HG03097 (cell line): ENCODE results near the gene TTC9B.

ENCODE experiments used
- ATAC-seq: cut with Tn5 transposase; IDR thresholded peaks from one replicate; pipeline ENCODE4 v1.9.1; 2021; ENCODE audit not compliant: unreplicated experiment, low FRiP score

The TTC9B gene

DNA sequence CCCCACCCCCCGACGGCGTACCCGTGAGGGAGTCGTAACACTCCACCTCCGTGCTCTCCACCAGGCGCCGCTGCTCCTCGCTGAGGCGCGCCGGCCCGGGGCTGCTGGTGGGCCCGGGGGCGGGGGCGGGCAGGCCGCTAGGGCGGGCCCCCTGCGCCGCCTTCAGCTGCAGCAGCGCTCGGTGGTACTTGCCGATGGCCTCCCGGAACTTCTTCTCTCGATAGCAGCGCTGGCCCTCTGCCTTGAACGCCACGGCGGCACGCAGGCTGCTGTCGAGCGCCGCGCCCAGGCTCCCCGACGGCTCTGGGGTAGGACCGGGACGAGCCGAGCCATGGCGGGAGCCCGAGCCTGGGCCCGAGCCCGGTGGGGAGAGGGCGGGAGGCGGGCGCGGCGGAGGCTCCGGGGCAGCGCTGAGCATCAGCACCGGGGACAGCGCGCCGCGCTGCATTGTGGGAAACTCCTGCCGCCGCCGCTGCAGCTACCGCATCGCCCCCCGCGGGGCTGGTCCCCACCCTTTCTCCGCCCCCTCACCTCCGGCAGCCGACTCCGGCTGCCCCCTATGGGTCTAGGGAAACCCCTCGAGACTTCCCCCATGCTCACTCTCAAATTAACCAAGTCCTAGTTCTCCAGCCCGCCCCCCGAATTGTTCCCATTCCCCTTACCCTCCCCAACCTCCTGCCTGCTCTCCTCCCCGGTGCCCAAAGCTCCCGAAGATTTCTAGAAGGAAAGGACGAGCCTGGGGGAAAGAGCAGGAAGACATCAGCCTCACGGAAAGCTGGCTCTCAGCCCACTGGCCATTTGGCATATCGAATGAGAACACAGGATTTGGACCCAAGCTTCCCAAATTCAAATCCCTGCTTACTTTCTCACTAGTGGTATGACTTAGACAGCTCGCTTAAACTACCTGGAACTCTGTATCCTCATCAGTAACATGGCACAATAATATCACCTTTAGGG, at the start of gene TTC9B:
TTC9B (minus strand) TSS at position 451 of the 957 bp plus-strand sequence; CDS start at position 448, 3 bp downstream.
- ATAC-seq, result no peak

DNA sequence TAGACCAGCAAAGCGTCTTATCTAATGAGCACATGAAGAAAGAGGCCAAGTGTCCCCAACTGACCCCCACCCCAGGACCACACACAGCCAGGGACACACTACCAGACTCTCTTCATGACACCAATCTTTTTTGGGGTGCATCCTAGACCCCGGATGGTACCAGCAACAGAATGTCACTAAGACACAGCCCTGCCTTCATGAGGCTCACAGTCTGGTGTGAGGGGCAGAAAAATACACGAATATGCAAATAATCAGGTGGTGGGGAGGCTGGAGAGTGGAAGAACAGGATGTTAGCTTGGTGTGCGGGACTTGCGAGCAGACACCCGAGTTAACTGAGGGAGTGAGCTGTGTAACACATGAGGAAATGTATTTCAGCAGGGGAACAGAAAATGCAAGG, 49.4 kb upstream of the TTC9B start:
- ATAC-seq, result no peak

- ATAC-seq, result no peak
Measured at GRCh38 chr19:40266912-40267600, 48.9 kb upstream of the TTC9B start.

DNA sequence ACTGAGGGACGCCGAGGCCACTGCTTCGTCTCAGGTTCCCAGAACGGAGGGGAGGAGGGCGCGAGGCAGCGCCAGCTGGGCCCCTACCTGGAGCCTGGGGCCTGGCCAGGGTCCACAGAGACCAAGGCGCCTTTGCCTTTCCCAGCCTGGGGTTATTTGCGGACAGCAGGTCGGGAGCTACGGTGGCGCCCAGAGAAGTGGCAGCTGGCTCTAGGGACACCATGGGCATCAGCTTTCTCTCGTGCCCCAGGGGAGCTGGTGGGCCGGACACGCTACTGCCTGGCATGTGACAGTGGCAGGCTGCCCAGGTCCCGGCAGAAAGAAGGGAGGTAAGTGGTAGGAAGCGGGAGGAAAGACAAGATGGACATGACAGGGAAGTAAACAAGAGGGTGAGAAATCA, 47.9 kb upstream of the TTC9B start:
- no peak for ATAC-seq

- no peak for ATAC-seq
Measured at GRCh38 chr19:40265763-40266099, 47.5 kb upstream of the TTC9B start.

GRCh38 chr19:40265055-40265762, 47.0 kb upstream of the TTC9B start:
- no peak for ATAC-seq

- no peak for ATAC-seq
Measured at GRCh38 chr19:40264314-40265054, 46.3 kb upstream of the TTC9B start.

DNA sequence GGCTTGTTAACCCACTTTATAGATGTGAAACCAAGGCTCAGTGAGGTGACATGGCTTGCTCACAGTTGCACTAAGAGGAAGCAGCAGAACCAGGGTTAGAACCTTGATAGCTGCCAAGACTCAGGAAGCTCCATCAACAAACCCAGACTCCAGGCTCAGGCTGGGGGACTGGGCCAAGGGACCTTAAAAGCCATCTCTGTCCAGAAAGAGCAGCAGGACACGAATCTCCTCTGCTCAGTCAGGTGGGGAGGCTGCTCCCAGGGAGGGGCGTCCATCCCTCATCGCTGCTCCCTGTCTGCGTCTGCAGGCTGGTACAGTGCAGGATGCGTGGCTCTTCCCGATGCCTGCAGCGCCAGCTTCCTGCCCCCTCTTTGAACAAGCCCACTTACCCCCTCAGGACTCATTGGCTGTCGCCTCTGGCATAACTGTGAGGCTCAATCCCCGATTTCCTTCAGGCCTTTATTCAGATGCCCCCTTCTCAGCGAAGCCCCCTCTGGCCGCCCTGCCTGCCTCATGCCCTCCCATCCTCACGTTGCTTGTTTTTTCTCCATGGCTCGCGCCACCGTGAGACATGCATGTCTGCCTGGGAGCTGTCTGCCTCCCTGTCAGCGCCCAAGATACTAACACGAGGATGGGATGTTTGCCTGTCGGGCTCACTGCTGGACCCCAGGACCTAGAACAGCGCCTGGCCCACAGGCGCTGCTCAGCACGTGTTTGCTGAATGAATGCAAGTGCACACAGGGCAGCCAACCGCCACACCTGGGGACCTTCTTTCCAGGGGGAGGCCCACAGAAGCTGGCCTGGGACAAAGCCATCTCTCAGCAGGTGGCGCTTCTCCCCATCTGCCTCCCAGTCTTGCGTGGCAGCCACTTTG, 45.5 kb upstream of the TTC9B start:
- ATAC-seq, result no peak

DNA sequence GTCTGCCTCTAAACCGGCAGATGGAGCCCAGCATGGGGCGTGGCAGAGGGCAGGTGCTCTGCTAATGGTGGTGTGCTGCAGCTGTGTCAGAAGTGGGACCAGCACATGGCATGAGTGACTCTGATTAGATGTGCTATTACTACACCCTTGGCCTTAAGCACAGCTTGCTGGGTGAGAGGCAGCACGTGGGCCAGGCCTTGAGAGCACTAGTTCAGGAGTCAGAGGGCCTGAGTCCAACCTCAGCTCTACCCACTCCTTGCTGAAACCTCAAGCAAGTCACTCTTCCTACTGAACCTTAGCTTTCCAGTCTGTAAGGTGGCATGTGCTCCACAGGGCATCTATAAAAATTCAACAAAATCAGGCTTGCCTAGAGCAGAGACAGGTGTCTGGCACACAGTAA, 44.2 kb upstream of the TTC9B start:
- no peak for ATAC-seq

GRCh38 chr19:40261631-40262030, 43.4 kb upstream of the TTC9B start:
- ATAC-seq, result no peak

- ATAC-seq, result no peak
Measured at GRCh38 chr19:40257096-40257517, 38.9 kb upstream of the TTC9B start.

GRCh38 chr19:40256512-40256911, 38.3 kb upstream of the TTC9B start:
- ATAC-seq, result no peak

DNA sequence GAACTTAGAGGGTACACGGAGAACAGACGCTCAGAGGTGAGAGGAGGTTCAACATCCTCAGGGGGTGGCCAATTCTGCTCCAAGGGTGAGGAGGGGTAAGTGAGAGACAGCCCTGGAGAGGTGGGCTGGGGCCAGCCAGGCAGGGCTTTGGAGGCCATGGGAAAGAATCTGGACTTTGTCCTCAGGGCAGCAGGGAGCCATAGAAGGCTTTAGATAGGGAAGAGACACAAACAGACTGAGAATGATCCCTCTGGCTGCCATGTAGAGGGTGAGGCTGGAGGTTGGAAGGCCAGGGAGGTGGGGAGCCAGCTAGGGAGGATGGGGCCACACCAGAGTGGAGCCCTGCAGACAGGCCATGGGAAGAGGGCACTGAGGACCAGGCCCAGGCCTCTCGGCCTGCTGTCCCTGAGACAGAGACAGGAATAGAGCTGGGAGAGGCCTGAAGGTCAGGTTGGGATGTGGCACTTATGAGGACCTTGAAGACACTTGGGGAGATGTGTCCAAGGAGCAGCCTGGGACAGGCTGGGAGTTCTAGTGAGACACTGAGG, 37.5 kb upstream of the TTC9B start:
- no peak for ATAC-seq

DNA sequence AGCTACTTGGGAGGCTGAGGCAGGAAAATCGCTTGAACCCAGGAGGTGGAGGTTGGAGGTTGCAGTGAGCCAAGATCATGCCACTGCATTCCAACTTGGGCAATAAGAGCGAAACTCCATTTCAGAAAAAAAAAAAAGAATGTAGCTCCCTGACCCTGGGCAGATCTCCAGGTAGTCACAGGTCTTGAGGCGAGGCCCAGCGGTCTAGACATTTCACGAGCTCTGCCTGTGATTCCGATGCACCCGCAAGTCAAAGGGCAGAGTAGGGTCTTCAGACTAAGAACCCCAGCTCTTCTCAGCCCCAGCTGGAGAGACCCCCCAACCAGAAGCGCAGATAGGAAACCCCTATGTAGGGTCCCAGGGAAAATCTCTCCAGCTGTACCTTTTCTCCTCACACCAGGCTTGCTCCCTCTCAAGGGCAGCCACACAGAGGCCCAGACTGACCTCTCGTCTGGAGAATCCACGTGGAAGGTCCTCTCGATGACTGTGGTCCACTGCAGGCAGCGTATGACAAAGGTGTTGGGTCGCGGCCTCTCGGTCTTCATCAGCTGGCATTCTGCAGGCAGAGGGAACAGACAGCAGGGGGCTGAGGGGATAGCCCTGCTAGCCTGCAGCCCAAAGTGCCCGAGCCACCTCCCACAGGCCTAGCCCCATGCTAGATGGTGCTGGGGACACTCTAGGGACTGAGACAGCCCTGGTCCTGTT, 36.7 kb upstream of the TTC9B start:
- ATAC-seq, result no peak

- ATAC-seq, result no peak
Measured at GRCh38 chr19:40253611-40254092, 35.5 kb upstream of the TTC9B start.

DNA sequence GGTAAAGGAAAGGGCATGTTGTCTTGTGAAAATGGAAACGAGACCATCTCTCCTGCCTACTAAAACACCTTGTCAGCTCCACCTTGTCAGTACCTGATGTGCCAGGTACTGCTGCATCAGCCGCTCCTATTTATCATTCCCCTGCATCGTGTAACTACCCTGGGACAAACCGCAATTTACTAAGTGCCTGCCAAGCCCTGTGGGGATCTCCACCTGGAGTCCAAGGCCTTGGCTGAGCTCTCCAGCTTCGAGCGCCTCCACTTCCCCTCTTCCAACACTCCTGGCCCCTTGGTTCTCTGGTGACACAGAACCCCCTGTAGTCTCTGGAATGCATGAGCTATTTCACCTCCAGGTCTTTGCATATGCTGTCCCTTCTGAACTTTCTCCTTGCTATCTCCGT, 34.2 kb upstream of the TTC9B start:
- ATAC-seq, result no peak

GRCh38 chr19:40251991-40252390, 33.8 kb upstream of the TTC9B start:
- no peak for ATAC-seq

DNA sequence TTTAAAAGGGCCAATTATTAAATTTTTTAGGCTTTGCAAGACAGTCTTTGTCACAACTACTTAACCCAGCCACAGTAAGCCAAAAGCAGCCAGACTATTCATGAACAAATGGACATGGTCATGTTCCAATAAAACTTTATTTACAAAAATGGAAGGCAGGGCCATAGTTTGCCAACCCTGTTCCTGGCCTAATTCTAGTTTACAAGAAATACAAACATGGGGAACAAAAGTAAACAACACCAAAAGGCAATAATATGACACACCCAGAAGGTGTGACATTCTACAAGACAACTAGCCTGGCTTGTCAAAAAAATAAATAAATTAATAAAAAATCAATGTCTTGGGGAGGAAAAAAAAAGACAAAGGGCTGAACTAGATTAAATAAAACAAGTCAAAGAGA, 33.1 kb upstream of the TTC9B start:
- no peak for ATAC-seq

GRCh38 chr19:40249781-40250180, 31.6 kb upstream of the TTC9B start:
- ATAC-seq, result no peak
